ENCODE results near the gene BBS9.

- TF ChIP-seq CTCF (IDR thresholded peaks at IDR 0.05) (no peak), ZFX (IDR thresholded peaks at IDR 0.05; ENCODE audit: borderline replicate concordance) (no peak)
These were observed 317.2 kb downstream of the BBS9 start for GRCh38 chr7:33446551-33446950.
